Lower lobe of right lung (tissue), 1 donor: ENCODE measurements around the gene RAB31. TPM values are rescaled to one million over a fixed set of nuclear protein-coding genes. Genes with fewer than 3 reads are reported as not detected.

Source experiments
- total RNA-seq: library from RNA; stranded (reverse); fragmentation: NEBNext Ultra II Directional; extraction: Animal tissue kit (Norgen Biotek cat#: 25700); gene quantifications from one replicate; pipeline ENCODE4 v1.2.1, GENCODE V29; 2021
- donor health status: DM: no; HTN: yes; CAD: no; lungs with severe emphysema.

The RAB31 gene
- total RNA-seq, 1 donor from 2014 or later: 110 TPM

Other genes starting within 250 kb of the RAB31 start
- 58.1 TPM for gene RALBP1, start 232.8 kb upstream of the RAB31 start, total RNA-seq
- 114 TPM for gene PPP4R1, start 93.7 kb upstream of the RAB31 start, total RNA-seq
- gene TXNDC2, start 177.7 kb downstream of the RAB31 start, total RNA-seq: 0.12 TPM
- gene VAPA, start 205.7 kb downstream of the RAB31 start, total RNA-seq: 235 TPM